CD4-positive, alpha-beta T cell (primary cell): Measurements from ENCODE around the gene TRPV5. TPM values are rescaled to one million over a fixed set of nuclear protein-coding genes. Genes with fewer than 3 reads are reported as not detected.

Source experiments
- ATAC-seq: fragments of 200-7000 bp; cut with Tn5 transposase; one replicate; pipeline ENCODE4 v1.10.0; 2022; ENCODE audit warnings: mild to moderate bottlenecking; ENCODE audit not compliant: poor library complexity
- CTCF ChIA-PET: fragments of 350-600 bp; sonication (Branson Sonifier 250); formaldehyde crosslinking; loops from one replicate; lab custom pipeline; 2021; ENCODE audit warnings: antibody characterized with exemption, inconsistent platforms; lab: Charles Lee
- POLR2A ChIA-PET: fragments of 350-600 bp; sonication (Branson Sonifier 250); formaldehyde crosslinking; loops from one replicate; lab custom pipeline; 2021; ENCODE audit warnings: antibody characterized with exemption, inconsistent platforms; lab: Charles Lee
- DNase-seq, 14 experiments: peaks; one replicate each; pipeline ENCODE4 v3.0.0-alpha.2; 2013 to 2020; ENCODE audit warnings: mixed read lengths in 2 of 14
- H3K27ac ChIP-seq, 2 donors: one replicate each; pipeline versions ENCODE4 v1.5.1 to v1.7.0; 2013; ENCODE audit warnings: low read length in 2 of 2, low read depth in 1 of 2, mild to moderate bottlenecking in 1 of 2
- H3K27me3 ChIP-seq, 2 experiments: 1 replicate in 1 of 2; 2 replicates in 1 of 2; pipeline versions ENCODE4 v1.6.1 to v1.7.0; 2013; ENCODE audit warnings: low read length in 2 of 2, control low read depth in 1 of 2, mild to moderate bottlenecking in 1 of 2, moderate library complexity in 1 of 2; ENCODE audit not compliant: insufficient read depth in 2 of 2, control insufficient read depth in 1 of 2
- H3K36me3 ChIP-seq: one replicate; pipeline ENCODE4 v1.6.1; 2013; ENCODE audit warnings: low read length, control low read depth; ENCODE audit not compliant: insufficient read depth
- H3K4me1 ChIP-seq: one replicate; pipeline ENCODE4 v1.6.1; 2013; ENCODE audit warnings: low read length, control low read depth; ENCODE audit not compliant: insufficient read depth
- H3K4me3 ChIP-seq: one replicate; pipeline ENCODE4 v1.5.1; 2013; ENCODE audit warnings: mild to moderate bottlenecking, low read length, moderate library complexity
- H3K9me3 ChIP-seq, 2 experiments: 1 replicate in 1 of 2; 2 replicates in 1 of 2; pipeline versions ENCODE4 v1.6.1 to v1.7.0; 2013; ENCODE audit warnings: low read length in 2 of 2, mild to moderate bottlenecking in 2 of 2, control low read depth in 1 of 2, moderate library complexity in 1 of 2; ENCODE audit not compliant: control insufficient read depth in 1 of 2, insufficient read depth in 1 of 2
- H3K27ac Mint-ChIP-seq: one replicate; pipeline ENCODE4 v1.8.0; 2020; ENCODE audit warnings: mixed read lengths
- H3K27me3 Mint-ChIP-seq: one replicate; pipeline ENCODE4 v1.8.0; 2021; ENCODE audit warnings: mixed read lengths
- H3K36me3 Mint-ChIP-seq: one replicate; pipeline ENCODE4 v1.8.0; 2021; ENCODE audit warnings: low read depth, mixed read lengths
- H3K4me1 Mint-ChIP-seq: one replicate; pipeline ENCODE4 v1.8.0; 2021; ENCODE audit warnings: low read depth, mixed read lengths
- H3K4me3 Mint-ChIP-seq: one replicate; pipeline ENCODE4 v1.8.0; 2020; ENCODE audit warnings: mild to moderate bottlenecking, mixed read lengths
- H3K9me3 Mint-ChIP-seq: one replicate; pipeline ENCODE4 v1.8.0; 2020; ENCODE audit warnings: mixed read lengths
- CTCF ChIP-seq: fragments of 200-600 bp; IDR thresholded peaks from one replicate; pipeline ENCODE4 v1.8.0; 2022; ENCODE audit warnings: antibody characterized with exemption, mild to moderate bottlenecking
- intact Hi-C, 2 experiments: fragments of 100-400 bp; cut with DNase I in 1 of 2; cut with micrococcal nuclease in 1 of 2; formaldehyde crosslinking; loops; one replicate each; pipeline versions ENCODE4 v1.15.1 to v1.9.0; 2023 to 2025; cut with DNase I, micrococcal nuclease
- total RNA-seq, 174 experiments: library from RNA in 2 of 174; stranded (reverse) in 2 of 174; gene quantifications; one replicate each; pipeline ENCODE4 v1.2.3 and lab custom pipeline; 2021 to 2026

The TRPV5 gene
- total RNA-seq, 2 experiments from 2014 or later, result not detected

- Mint-ChIP-seq H3K4me3 (no peak overlapping the region), H3K27me3 (no peaks in the 10 kb centered on the region), H3K36me3 (no peaks in the 10 kb centered on the region), H3K4me1 (no peaks in the 10 kb centered on the region), H3K27ac (no peak overlapping the region), H3K9me3 (no peaks in the 10 kb centered on the region)
- H3K4me3 ChIP-seq, result no peak overlapping the region
- no peak for TF ChIP-seq CTCF
- intact Hi-C loops, result no loop called here
- ChIA-PET POLR2A (no interaction called here), CTCF (no interaction called here)
- ATAC-seq, result no peak
- no peaks in the 10 kb centered on the region for H3K36me3 ChIP-seq
- H3K27ac ChIP-seq, result no peak overlapping the region
- no peak for DNase-seq
- no peaks in the 10 kb centered on the region for H3K9me3 ChIP-seq
- H3K27me3 ChIP-seq, result no peaks in the 10 kb centered on the region
- H3K4me1 ChIP-seq, result no peaks in the 10 kb centered on the region
These were observed 14.6 kb downstream of the TRPV5 start for GRCh38 chr7:142918901-142919300.

- ChIA-PET CTCF (no interaction called here), POLR2A (no interaction called here)
- Histone ChIP-seq H3K9me3 (no peaks in the 10 kb centered on the region), H3K27ac (no peak overlapping the region), H3K27me3 (peaks cover 0 to 1% of the 10 kb centered on the region in 2 experiments), H3K4me1 (no peaks in the 10 kb centered on the region), H3K36me3 (no peaks in the 10 kb centered on the region), H3K4me3 (no peak overlapping the region)
- Mint-ChIP-seq H3K4me3 (no peak overlapping the region), H3K36me3 (no peaks in the 10 kb centered on the region), H3K27me3 (peaks cover 10% of the 10 kb centered on the region), H3K4me1 (no peaks in the 10 kb centered on the region), H3K9me3 (no peaks in the 10 kb centered on the region), H3K27ac (no peak overlapping the region)
- intact Hi-C loops, result no loop called here
- ATAC-seq (no peak), DNase-seq (no peak)
- TF ChIP-seq CTCF, result no peak
These were observed 16.1 kb downstream of the TRPV5 start for GRCh38 chr7:142917447-142917846.

- DNase-seq (no peak), ATAC-seq (no peak)
- POLR2A ChIA-PET, result no interaction called here
- Histone ChIP-seq H3K27ac (no peak overlapping the region), H3K4me1 (no peaks in the 10 kb centered on the region), H3K36me3 (no peaks in the 10 kb centered on the region), H3K9me3 (no peaks in the 10 kb centered on the region), H3K4me3 (no peak overlapping the region), H3K27me3 (peaks cover 0 to 3% of the 10 kb centered on the region in 2 experiments)
- Mint-ChIP-seq H3K9me3 (no peaks in the 10 kb centered on the region), H3K4me3 (no peak overlapping the region), H3K27me3 (peaks cover 19% of the 10 kb centered on the region), H3K36me3 (no peaks in the 10 kb centered on the region), H3K4me1 (no peaks in the 10 kb centered on the region), H3K27ac (no peak overlapping the region)
- CTCF ChIA-PET, result no interaction called here
- intact Hi-C loops, result no loop called here
- TF ChIP-seq CTCF, result no peak
These were observed 17.0 kb downstream of the TRPV5 start for GRCh38 chr7:142916508-142916907.
